CD4-positive, alpha-beta T cell treated with Interferon gamma for 1 hour (primary cell): ENCODE data around the gene ASXL1.
A peak's percentile ranks its signal among the peaks of the same experiment; 100 is the strongest.
"Not testable (repeated sequence)": the region's sequence is repeated elsewhere in the genome, so short reads cannot be mapped to it uniquely, and the experiment has no call there.

Source experiments
- DNase-seq: peaks from one replicate; pipeline ENCODE4 v3.0.0-alpha.2; 2020

Gene ASXL1

DNA sequence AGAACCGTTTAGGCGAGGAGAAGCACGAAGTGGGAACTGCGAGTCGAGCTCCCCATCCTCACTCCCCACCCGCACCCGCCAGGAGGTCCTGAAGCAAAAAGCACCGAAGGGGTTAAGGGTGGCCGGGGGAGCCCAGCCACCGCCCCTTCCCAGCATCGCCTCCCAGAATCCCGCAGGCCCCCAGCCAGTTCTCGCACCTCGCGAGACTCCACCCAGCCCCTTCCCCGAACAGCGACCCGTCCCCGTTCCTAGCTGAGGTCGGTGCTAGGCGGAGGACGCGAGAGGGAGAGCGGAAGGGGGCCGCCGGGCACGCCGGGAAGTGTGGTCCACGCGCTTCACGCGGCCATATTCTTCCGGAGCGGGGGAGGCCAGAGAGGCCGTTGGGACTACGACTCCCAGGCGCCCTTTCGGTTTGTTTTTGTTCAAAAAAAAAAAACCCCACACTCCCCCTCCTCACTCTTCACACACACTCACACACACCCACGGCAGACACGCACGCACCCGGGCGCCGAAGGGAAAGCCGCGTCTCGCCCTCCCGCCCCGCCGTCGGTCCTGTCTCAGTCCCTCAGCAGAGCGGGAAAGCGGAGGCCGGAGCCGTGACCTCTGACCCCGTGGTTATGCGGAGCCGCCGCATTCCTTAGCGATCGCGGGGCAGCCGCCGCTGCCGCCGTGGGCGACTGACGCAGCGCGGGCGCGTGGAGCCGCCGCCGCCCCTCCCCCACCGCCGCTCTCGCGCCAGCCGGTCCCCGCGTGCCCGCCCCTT is at the start of gene ASXL1:
TSS of gene ASXL1 (plus strand) at position 463 of the 763 bp plus-strand sequence. CDS start 445 bp downstream, outside the sequence.
- peak; percentile 95 for DNase-seq

DNA sequence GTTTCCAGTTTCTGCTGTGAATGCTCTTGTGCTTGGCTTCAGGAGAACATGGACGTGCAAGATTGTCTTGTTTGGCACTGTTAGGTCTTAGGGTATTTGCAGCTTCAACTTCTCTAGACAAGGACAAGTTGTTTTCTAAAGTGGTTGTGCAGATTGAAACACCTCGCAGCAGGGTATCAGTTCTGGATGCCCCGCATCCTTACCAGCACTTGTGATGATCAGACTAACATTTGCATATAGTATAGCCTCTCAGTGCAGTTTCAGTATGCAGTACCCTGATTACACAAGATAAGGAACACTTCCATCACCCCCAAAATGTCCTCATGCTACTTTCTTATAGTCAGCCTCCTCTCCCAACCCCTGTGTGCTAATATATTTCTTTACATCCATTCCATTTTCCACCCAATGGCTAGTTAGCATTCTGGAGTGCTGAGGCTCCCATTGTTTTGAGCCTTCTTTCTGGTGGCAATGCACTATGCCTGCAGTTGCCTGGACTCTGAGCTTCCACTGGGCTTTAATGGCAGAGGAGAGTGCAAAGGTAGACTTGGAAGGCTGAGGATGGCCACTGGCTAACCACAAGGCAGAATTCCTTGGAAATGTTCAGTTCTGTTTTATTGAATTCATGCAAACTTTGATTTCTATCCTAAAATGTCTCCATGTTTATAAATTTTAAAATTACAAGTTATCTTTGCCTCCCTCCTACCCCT is 45.3 kb upstream of the ASXL1 start:
- DNase-seq, result no peak

DNA sequence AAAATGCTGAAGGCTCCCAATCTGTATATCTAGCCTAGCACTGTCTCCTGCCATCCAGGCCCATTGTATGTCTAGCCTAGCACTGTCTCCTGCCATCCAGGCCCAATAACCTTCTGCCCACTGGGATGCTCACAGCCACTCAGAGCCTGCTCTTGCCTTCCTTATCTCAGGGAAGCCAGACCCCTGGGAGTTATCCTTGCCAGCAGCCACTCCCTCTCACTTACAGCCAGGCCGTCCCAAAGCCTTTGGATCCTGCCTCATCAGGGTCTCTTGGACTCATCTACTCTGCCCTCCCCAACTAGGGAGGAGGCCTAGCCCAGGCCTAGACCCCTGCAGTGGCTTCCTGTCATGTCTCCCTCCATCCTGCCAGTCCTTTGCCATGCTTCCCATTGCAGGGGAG is 43.4 kb upstream of the ASXL1 start:
- DNase-seq, result no peak

DNA sequence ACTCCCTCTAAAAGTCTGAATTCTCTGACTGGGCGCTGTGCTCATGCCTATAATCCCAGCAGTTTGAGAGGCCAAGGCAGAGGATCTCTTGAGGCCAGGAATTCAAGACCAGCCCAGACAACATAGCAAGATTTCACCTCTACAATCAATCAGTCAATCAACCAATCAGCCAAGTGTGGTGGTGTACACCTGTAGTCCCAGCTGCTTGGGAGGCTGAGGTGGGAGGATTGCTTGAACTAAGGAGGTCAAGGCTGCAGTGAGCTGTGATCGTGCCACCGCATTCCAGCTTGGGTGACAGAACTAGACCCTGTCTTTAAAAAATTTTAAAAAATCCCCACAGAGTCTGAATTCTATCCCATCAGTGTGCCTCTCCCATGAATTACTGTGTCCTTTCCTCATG is 42.7 kb upstream of the ASXL1 start:
- no peak for DNase-seq

DNA sequence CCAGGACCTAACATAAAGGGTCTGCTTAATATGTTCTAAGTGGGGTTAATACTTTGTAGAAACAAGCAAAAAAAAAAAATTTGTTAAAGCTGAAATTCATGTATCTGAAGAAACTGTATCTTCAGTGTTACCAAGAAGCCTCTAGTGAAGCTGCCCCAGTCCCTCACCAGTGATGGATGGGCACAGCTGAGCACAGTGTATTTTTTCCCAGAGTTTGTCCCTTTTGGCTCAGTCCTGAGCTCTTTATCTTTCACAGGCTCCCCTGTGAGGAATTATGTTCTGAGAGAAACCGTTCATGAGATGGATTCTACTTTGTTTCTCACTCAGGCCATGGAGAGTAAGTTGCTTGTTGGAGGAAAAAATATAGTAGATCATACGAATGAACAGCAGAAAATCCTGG is 42.2 kb upstream of the ASXL1 start:
- no peak for DNase-seq

DNA sequence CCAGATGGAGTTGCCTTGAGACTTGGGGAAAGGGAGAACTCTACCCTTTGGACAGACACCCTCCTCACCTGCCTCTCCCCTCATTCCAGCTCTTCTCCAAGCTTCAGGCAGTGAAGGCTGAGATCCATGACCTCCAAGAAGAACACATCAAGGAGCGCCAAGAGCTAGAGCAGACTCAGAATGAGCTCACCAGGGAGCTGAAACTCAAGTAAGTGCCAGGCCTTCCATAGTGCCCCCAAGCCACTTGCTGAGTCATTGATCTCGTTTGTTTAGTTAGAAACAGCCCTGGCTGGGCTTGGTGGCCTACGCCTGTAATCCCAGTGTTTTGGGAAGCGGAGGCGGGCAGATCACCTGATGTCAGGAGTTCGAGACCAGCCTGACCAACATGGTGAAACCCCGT is 41.5 kb upstream of the ASXL1 start:
- DNase-seq, result no peak

DNA sequence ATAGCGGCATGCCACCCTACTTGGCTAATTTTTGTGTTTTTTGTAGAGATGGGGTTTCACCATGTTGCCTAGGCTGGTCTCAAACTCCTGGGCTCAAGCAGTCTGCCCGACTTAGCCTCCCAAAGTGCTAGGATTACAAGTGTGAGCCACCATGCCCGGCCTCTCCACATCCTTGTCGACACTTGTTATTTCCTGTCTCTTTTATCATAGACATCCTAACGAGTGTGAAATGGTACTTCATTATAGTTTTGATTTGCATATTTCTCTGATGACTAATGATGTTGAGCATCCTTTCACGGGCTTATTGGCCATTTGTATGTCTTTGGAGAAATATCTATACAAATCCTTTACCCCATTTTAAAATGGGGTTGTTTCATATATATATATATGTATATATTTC is 39.0 kb upstream of the ASXL1 start:
- no peak for DNase-seq

DNA sequence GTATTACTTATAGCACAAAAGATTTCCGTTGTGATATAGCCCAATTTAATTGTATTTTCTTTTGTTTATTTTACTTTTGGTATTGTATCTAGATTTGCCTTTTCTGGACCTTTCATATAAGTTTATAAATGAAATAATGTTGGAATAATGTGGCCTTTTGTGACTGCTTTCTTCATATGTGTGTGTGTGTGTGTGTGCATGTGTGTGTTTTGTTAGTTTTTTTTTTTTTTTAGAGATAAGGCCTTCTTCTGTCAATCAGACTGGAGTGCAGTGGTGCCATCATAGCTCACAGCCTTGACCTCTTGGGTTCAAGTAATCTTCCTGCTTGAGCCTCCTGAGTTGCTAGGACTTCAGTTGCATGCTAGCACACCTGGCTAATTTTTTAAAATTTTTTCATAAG is 37.8 kb upstream of the ASXL1 start:
- DNase-seq, result no peak

DNA sequence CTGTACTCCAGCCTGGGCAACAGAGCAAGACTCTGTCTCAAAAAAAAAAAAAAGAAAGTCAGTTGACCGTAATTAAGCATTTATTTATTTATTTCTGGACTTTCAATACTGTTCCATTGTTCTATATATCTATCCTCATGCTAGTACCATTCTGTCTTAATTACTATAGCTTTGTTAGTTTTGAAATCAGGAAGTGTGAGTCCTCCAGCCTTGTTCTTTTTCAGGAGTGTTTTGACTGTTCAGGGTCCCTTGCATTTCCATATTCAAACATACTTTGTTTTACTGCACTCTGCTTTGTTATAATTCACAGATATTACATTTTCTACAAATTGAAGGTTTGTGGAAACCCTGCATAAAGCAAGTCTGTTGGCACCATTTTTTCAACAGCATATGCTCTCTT is 36.7 kb upstream of the ASXL1 start:
- DNase-seq, result no peak

DNA sequence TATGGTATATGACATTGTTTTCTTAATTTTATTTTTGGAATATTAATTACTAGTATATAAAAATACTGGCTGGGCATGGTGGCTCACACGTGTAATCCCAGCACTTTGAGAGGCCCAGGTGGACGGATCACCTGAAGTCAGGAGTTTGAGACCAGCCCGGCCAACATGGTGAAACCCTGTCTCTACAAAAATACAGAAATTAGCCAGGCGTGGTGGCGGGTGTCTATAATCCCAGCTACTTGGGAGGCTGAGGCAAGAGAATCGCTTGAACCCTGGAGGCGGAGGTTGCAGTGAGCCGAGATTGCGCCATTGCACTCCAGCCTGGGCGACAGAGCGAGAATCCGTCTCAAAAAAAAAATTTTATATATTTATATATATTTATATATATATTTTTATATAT is 35.9 kb upstream of the ASXL1 start:
- not testable (repeated sequence) for DNase-seq

DNA sequence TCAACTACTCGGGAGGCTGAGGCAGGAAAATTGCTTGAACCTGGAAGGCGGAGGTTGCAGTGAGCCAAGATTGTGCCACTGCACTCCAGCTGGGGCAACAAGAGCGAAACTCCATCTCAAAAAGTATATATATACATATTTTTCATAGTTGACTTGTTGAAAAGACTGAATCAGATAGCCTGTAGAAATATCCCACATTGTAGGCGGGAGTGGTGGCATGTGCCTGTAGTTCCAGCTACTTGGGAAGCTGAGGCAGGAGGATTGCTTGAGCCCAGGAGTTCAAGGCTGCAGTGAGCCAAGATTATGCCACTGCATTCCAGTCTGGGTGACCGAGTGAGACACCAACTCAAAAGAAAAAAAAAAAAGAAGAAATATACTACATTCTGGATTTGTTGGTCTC is 34.4 kb upstream of the ASXL1 start:
- not testable (repeated sequence) for DNase-seq

DNA sequence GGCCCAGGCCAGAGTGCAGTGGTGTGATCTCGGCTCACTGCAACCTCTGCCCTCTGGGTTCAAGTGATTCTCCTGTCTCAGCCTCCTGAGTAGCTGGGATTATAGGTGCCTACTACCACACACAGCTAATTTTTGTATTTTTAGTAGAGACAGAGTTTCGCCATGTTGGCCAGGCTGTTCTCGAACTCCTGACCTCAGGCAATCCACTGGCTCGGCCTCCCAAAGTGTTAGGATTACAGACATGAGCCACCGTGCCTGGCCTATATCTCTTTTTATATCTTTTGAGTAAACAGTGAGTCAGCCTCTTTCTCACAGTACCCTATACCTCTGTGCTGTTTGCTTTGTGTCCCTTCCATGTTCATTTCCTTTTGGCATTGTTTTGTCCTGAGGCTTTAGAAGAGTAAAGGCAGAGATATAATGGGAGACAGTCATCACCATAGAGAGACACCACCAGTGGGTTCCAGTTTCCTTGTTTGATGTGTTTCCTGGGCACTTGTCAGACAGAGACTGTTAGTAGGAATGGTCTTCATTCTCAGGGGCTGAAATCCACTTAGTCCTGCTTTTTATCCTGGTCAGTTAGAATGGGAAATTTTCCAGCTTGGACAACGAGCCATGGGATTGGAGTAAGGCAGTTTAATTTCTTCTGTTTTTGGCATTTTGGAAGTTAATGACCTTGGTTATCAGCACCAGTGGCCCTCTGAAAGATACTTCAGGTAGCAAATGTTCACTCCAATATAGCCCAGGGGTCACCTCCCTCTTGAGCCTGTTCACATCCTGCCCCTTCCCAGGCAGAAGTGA is 32.2 kb upstream of the ASXL1 start:
- DNase-seq, result no peak

DNA sequence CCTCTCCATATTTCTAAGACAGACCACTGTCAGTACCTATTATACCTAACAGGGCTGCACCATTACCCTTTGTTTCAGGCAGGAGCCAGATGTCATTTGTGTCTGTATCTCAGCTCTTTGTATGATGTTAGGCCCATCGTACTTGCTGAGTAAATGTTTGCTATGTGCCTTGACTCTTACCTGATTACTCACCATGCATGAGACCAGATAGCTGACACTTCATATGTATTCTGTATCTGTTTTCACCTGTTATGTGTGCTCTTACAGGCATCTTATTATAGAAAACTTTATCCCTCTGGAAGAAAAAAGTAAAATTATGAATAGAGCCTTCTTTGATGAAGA is 31.7 kb upstream of the ASXL1 start:
- no peak for DNase-seq

DNA sequence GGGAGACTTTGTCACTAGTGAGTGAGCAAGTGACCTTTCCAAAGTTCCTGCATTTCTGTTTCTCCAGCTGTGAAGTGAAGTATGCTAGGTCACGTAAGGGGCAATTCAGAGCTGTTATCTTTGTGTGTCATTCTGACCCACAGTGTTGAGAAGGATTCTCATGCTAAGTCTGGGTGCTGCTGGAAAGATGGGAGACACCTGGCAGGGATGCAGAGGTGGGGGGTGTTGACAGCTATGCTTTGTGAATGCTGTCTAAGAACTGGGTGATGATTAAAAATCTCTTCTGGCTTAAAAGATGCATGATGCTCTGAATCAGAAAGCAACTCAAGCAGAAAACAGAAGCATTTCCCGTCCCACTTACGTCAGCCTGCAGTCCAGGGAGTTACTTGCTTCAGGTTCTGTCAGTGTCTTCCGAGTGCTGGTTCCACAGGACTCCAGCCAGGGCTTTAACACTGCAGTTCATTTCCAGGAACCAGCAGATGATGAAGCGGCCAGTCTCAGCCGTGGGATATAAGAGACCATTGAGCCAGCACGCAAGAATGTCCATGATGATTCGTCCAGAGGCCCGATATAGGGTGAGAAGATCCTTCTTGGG is 30.9 kb upstream of the ASXL1 start:
- no peak for DNase-seq

DNA sequence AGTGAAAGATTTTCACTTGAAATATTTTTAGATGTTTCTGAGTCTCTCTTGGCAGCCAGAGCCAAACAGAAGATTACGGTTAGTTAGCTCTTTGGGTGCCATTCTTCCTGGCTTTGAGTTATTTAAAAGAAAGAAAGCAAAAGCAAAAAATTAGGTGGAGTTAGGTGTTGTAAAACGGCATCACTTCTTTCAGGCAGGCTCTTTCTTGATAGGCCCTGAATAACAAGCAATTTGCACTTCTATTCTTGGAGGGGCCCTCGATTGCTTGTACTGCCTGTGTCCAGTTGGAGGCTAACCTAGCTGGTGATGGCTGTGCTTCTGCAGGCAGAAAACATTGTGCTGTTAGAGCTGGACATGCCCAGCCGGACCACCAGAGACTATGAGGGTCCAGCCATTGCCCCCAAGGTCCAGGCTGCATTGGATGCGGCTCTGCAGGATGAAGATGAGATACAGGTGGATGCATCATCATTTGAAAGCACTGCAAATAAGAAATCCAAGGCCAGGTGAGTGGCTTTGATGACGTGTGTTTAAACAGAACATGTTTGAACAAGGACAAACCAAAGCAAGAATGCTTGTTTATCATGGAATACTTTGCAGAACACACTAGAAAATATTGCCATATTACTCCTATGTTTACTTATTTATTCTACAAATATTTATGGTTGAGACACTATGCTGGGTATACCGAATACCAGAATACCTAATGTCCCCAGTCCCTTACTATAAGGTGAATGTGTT is 28.1 kb upstream of the ASXL1 start:
- no peak for DNase-seq

DNA sequence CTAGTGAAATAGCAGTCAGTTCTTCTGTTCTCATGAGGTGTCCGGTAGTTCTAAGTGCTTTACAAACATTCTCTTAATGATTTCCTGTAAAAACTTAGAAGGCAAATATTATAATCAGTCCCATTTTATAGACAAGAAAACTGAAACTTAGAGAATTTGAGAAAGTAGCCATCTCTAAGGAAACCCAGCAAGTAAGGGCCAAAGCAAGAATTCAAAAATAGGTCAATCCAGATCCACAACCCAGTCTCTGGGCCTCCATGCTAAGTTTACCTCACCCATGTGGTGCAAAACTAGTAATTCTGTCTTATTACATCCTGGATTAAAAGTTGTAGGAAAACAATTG is 27.6 kb upstream of the ASXL1 start:
- no peak for DNase-seq

DNA sequence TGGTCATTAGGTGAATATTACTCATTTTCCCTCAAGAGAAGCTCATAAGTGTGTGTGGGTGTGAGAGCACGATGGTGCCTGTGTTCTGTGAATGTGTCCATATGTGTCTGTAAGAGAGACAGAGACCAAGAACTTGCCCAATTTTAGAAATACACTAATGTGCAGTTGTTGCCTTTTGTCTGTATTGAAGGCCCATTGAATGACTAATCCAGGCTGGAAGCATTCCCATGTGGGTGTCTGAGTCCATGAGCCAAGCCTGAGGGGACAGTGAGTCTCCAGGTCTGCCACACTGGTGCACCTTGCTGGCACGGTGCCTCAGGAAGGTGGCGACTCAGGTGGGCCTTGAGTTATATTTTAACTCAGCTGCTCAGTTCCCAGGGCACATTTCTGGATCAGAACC is 25.5 kb upstream of the ASXL1 start:
- no peak for DNase-seq

DNA sequence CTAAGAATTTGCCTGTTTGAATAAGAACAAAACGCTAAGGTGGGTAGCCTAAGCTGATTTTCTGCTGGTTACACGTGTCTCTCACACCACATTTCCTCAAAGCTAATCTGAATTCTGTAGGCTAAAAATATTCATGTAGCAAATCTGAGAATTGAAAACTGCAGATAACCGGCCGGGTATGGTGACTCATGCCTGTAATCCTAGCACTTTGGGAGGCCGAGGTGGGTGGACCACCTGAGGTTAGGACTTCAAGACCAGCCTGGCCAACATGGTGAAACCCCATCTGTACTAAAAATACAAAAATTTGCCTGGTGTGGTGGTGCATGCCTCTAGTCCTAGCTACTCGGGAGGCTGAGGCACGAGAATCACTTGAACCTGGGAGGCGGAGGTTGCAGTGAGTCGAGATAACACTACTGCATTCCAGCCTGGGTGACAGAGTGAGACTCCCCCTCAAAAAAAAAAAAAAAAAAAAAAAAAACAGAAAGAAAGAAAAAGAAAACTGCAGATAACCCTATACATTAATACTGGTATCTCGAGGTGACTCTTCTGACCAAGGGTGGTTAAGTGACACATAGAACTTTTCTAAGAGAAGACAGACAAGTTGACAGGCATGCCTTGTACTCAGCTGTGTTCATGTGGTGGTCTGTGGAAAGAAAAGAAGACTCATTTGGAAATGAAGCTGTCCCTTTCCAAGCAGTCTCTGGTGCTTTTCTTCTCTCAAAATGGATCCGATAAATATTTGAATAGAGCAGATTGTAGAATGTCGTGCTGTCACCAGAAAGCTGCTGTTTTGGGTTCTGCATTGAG is 24.7 kb upstream of the ASXL1 start:
- no peak for DNase-seq

DNA sequence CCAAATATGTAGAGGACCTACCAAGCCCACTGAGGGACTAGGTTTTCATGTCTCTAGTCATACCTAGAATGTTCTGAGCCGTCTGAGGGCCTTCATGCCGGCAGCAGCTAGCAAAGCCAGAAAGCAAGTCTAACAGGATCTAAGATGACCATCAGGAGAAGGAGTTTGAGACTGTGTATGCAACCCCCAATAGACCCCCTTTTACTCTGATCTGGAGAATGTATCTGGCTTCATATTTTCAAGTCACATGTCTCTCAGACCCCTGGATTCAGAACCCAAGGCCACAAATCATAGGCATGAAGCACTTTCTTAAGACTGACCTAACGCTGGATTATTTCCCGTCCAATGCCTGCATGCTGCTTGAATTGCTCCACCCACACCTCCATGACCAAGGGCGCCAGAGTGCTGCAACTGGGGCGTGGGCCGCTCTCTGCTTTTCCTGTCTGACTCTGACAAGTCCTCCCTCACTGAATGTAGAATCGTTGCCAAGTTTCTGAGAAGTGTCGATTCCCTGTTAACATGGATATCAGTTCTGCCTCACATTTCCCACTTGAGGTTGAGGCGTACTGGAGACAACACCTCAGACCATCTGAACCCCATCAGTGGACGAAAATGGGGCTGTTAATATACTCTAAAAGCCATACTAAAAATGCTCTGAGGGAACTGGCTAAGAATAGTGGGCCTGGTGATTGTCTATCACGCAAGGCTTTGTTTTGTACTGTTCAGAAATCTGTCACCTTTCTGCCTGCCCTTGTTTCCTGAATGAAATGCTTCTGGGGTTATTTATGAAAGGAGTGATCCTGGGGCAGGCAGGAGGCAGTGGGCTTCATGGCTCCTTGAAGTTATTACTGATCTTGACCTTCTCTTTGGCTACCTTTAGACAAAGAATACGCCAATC is 23.9 kb upstream of the ASXL1 start:
- peak; percentile 32 for DNase-seq

DNA sequence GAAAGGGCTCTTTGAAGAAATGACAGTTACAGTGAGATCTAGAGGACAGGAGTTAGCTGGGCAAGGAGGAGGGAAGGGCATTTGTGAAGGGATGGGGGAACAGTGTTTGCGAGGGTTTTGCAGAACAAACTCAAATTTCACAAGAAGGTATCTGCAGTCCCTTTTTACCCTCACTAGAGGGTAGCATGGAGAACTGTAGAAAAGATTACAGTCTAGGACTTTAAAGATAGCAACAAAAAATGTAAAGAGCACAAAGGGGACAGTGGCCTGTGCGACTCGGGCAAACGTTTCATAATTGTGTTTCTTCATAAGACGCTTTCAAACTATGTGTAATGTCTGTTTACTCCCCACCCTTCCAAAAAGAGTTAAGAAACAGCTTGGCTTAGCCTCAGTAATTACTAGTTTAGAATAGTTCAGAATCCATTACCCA is 21.2 kb upstream of the ASXL1 start:
- DNase-seq, result no peak
